IMR-90 (cell line): Measurements from ENCODE around the gene MTA2.

Experiments used
- POLR2A ChIP-seq: IDR thresholded peaks from 2 replicates; pipeline ENCODE4 v1.6.1; 2012; ENCODE audit warnings: mild to moderate bottlenecking, low read depth, low read length
- TF ChIP-seq, protein P1 (sequence below): conservative IDR thresholded peaks from 2 replicates; pipeline ENCODE4 v1.5.1; 2012; ENCODE audit warnings: mild to moderate bottlenecking, low read depth, low read length, improper control_type of control experiment

DNA sequence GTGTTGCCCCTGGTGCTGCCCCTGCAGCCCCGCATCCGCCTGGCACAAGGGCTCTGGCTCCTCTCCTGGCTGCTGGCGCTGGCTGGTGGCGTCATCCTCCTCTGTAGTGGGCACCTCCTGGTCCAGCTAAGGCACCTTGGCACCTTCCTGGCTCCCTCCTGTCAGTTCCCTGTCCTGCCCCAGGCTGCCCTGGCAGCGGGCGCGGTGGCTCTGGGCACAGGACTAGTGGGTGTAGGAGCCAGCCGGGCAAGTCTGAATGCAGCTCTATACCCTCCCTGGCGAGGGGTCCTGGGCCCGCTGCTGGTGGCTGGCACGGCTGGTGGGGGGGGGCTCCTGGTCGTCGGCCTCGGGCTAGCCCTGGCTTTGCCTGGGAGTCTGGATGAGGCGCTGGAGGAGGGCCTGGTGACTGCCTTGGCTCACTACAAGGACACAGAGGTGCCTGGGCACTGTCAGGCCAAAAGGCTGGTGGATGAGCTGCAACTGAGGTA is 11.7 kb upstream of the MTA2 start:
- TF ChIP-seq, protein P1, sequence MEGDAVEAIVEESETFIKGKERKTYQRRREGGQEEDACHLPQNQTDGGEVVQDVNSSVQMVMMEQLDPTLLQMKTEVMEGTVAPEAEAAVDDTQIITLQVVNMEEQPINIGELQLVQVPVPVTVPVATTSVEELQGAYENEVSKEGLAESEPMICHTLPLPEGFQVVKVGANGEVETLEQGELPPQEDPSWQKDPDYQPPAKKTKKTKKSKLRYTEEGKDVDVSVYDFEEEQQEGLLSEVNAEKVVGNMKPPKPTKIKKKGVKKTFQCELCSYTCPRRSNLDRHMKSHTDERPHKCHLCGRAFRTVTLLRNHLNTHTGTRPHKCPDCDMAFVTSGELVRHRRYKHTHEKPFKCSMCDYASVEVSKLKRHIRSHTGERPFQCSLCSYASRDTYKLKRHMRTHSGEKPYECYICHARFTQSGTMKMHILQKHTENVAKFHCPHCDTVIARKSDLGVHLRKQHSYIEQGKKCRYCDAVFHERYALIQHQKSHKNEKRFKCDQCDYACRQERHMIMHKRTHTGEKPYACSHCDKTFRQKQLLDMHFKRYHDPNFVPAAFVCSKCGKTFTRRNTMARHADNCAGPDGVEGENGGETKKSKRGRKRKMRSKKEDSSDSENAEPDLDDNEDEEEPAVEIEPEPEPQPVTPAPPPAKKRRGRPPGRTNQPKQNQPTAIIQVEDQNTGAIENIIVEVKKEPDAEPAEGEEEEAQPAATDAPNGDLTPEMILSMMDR, result no peak
- TF ChIP-seq POLR2A, result no peak
